Peyer's patch (tissue), 4 donors: ENCODE data around the gene SHMT2. TPM values are rescaled to one million over a fixed set of nuclear protein-coding genes. Genes with fewer than 3 reads are reported as not detected.

ENCODE experiments used
- small RNA-seq, 2 donors: library from RNA; depleted of rRNA; stranded (forward); fragments of <200 nt; gene quantifications; one replicate each; pipeline ENCODE3, GENCODE V24; 2016
- total RNA-seq, 4 donors: library from RNA; depleted of rRNA; stranded (reverse); fragments of >200 nt; gene quantifications; one replicate each; pipeline ENCODE4 v1.1.0, GENCODE V29; 2016

Gene SHMT2
- total RNA-seq, 4 donors from 2014 or later = 34.4 to 72.6 (median 36.3) TPM

Small RNA genes lying within 50 kb of the gene (small RNA-seq; reads per million reads assigned to genes)
- gene MIR1228 = 0.06 to 0.23 reads per million in 2 donors

Other genes with a start within 250 kb of the SHMT2 start
- gene ZBTB39, start 223.2 kb upstream of the SHMT2 start, total RNA-seq = 1 to 10 TPM; 3.2 to 9.1 (median 5.5) TPM
- gene TAC3, start 213.2 kb upstream of the SHMT2 start, total RNA-seq = 10 to 100 TPM in 1 of 4 donors, 1 to 10 TPM in 2, not detected in 1; 9.6 to 13.8 (median 9.9) TPM
- gene MYO1A, start 179.6 kb upstream of the SHMT2 start, total RNA-seq = 1,000 to 10,000 TPM in 1 of 4 donors, 100 to 1,000 TPM in 2, 10 to 100 TPM in 1; 94.1 to 1,001 (median 802) TPM
- 10 to 100 TPM in 1 of 4 donors, 1 to 10 TPM in 3; 4.6 to 11.6 (median 5.7) TPM for gene NEMP1, start 150.9 kb upstream of the SHMT2 start, total RNA-seq
- gene NAB2, start 140.6 kb upstream of the SHMT2 start, total RNA-seq = 10 to 100 TPM in 2 of 4 donors, 1 to 10 TPM in 2; 7.4 to 17.0 (median 10.3) TPM
- 100 to 1,000 TPM; 278 to 416 (median 382) TPM for gene STAT6, start 118.3 kb upstream of the SHMT2 start, total RNA-seq
- gene LRP1, start 101.2 kb upstream of the SHMT2 start, total RNA-seq = 100 to 1,000 TPM; 128 to 312 (median 207) TPM
- gene LRP1-AS, start 82.1 kb upstream of the SHMT2 start, total RNA-seq = not detected
- not detected for gene NXPH4, start 12.9 kb upstream of the SHMT2 start, total RNA-seq
- 1 to 10 TPM; 1.9 to 6.6 (median 2.4) TPM for gene STAC3, start 21.5 kb downstream of the SHMT2 start, total RNA-seq
- gene R3HDM2, start 201.3 kb downstream of the SHMT2 start, total RNA-seq = 100 to 1,000 TPM in 1 of 4 donors, 10 to 100 TPM in 3; 23.1 to 145 (median 54.8) TPM
- not detected for gene INHBC, start 205.1 kb downstream of the SHMT2 start, total RNA-seq
- not detected for gene INHBE, start 225.6 kb downstream of the SHMT2 start, total RNA-seq
- gene GLI1, start 230.1 kb downstream of the SHMT2 start, total RNA-seq = 1 to 10 TPM in 2 of 4 donors, under 1 TPM in 2; 0.67 to 2.1 (median 1.3) TPM